CD4-positive, alpha-beta T cell treated with Interleukin-15 for 4 hours (primary cell): Measurements from ENCODE around the gene ATP6V1A.

Experiments
- DNase-seq: peaks from one replicate; pipeline ENCODE4 v3.0.0-alpha.2; 2020; ENCODE audit warnings: low spot score

ATP6V1A gene

GRCh38 chr3:113747283-113748046 lies 630 bp downstream of the ATP6V1A start:
- no peak for DNase-seq

- DNase-seq = no peak
Observed at GRCh38 chr3:113751141-113751540, 4.3 kb downstream of the ATP6V1A start.

- no peak for DNase-seq
Observed at GRCh38 chr3:113753376-113753985, 6.6 kb downstream of the ATP6V1A start.

GRCh38 chr3:113754494-113755159 lies 7.8 kb downstream of the ATP6V1A start:
- no peak for DNase-seq

- DNase-seq = no peak
Observed at GRCh38 chr3:113758389-113759024, 11.7 kb downstream of the ATP6V1A start.

- no peak for DNase-seq
Observed at GRCh38 chr3:113764698-113765097, 17.9 kb downstream of the ATP6V1A start.

GRCh38 chr3:113769551-113769950 lies 22.7 kb downstream of the ATP6V1A start:
- DNase-seq = no peak

- DNase-seq = no peak
Observed at GRCh38 chr3:113771993-113772392, 25.2 kb downstream of the ATP6V1A start.

- DNase-seq = no peak
Observed at GRCh38 chr3:113773381-113773780, 26.5 kb downstream of the ATP6V1A start.

- no peak for DNase-seq
Observed at GRCh38 chr3:113775516-113775915, 28.7 kb downstream of the ATP6V1A start.

- DNase-seq = no peak
Observed at GRCh38 chr3:113776564-113776963, 29.7 kb downstream of the ATP6V1A start.

GRCh38 chr3:113783463-113783862 lies 36.6 kb downstream of the ATP6V1A start:
- DNase-seq = no peak

GRCh38 chr3:113783980-113784379 lies 37.1 kb downstream of the ATP6V1A start:
- DNase-seq = no peak

GRCh38 chr3:113791381-113791780 lies 44.5 kb downstream of the ATP6V1A start:
- no peak for DNase-seq

- no peak for DNase-seq
Observed at GRCh38 chr3:113794526-113794925, 47.7 kb downstream of the ATP6V1A start.

- DNase-seq = no peak
Observed at GRCh38 chr3:113795693-113796092, 48.9 kb downstream of the ATP6V1A start.

- DNase-seq = no peak
Observed at GRCh38 chr3:113802795-113803455, 56.1 kb downstream of the ATP6V1A start.

- no peak for DNase-seq
Observed at GRCh38 chr3:113804661-113805060, 57.8 kb downstream of the ATP6V1A start.

- DNase-seq = no peak
Observed at GRCh38 chr3:113805249-113805648, 58.4 kb downstream of the ATP6V1A start.

- no peak for DNase-seq
Observed at GRCh38 chr3:113812854-113813253, 66.0 kb downstream of the ATP6V1A start.

GRCh38 chr3:113819866-113820265 lies 73.0 kb downstream of the ATP6V1A start:
- no peak for DNase-seq

GRCh38 chr3:113825090-113825489 lies 78.3 kb downstream of the ATP6V1A start:
- no peak for DNase-seq
